Mononuclear cell (primary cell): ENCODE measurements around the gene ARMH2. TPM values are rescaled to one million over a fixed set of nuclear protein-coding genes. Genes with fewer than 3 reads are reported as not detected.
"Not testable (repeated sequence)": the region's sequence is repeated elsewhere in the genome, so short reads cannot be mapped to it uniquely, and the experiment has no call there.

ENCODE experiments used
- H3K27me3 ChIP-seq: 2 replicates; pipeline ENCODE4 v1.6.0; 2011; ENCODE audit warnings: low read length, control low read depth; ENCODE audit not compliant: insufficient read depth
- H3K4me1 ChIP-seq: 2 replicates; pipeline ENCODE4 v1.5.1; 2011; ENCODE audit warnings: mild to moderate bottlenecking, low read length, control low read depth; ENCODE audit not compliant: insufficient read depth
- H3K4me3 ChIP-seq: 2 replicates; pipeline ENCODE4 v1.5.1; 2011; ENCODE audit warnings: mild to moderate bottlenecking, low read length, moderate library complexity
- H3K9me3 ChIP-seq: 2 replicates; pipeline ENCODE4 v1.5.1; 2011; ENCODE audit warnings: low read depth, mild to moderate bottlenecking, control low read depth, low read length
- total RNA-seq: library from RNA; depleted of rRNA; stranded (reverse); fragments of >200 nt; gene quantifications from one replicate; pipeline ENCODE4 v1.2.3, GENCODE V29; 2012

Gene ARMH2
- total RNA-seq, 1 donor, result not detected

DNA sequence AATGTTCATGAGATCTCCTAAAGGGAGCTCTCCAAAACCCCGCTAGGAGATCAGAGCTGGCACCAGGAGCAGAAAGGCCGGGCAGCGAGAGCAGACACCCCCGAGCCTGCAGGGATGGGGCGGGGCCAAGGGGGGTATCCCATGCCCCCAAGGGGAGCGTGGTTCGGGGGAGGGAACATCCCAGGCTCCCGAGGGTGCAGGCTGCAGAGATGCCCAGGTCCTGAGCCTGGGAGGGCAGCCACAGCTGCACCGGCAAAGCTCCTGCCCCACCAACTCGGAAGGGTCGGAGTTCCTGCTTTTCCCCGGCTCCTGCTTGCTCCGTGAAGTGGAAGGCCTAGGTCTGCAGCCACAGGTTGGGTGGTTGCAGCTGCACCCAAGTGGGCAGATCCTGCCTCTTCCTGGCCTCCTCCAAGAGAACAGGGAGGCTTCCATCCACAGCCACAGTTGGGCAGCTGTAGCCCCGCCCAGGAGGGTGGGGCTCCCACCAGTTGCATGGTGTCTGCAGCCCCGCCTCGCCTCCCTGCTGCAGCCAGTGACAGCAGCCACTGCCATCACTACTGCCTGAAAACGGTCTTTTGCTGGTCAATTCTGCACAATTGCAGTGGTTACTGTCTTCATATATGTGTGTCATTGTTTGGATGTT, 37.4 kb downstream of the ARMH2 start:
- H3K4me3 ChIP-seq, result no peak overlapping the region
- no peaks in the 10 kb centered on the region for H3K9me3 ChIP-seq
- H3K4me1 ChIP-seq, result peaks cover 13% of the 10 kb centered on the region
- no peaks in the 10 kb centered on the region for H3K27me3 ChIP-seq

DNA sequence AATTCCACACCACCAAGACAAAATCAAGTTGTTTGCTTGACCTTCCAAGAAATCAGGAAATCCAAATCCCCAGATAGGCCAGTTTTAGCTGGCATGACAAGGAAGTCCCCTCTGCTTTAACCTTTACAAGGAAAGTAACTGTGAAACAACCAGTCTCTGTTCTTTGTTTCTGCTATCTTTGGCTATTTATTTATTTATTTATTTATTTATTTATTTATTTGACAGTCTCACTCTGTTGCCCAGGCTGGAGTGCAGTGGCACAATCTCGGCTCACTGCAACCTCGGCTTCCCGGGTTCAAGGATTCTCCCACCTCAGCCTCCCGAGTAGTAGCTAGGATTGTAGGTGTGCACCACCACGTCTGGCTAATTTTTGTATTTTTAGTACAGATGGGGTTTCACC, 38.5 kb downstream of the ARMH2 start:
- no peaks in the 10 kb centered on the region for H3K9me3 ChIP-seq
- H3K4me1 ChIP-seq, result peaks cover 13% of the 10 kb centered on the region
- H3K4me3 ChIP-seq, result no peak overlapping the region
- no peaks in the 10 kb centered on the region for H3K27me3 ChIP-seq

DNA sequence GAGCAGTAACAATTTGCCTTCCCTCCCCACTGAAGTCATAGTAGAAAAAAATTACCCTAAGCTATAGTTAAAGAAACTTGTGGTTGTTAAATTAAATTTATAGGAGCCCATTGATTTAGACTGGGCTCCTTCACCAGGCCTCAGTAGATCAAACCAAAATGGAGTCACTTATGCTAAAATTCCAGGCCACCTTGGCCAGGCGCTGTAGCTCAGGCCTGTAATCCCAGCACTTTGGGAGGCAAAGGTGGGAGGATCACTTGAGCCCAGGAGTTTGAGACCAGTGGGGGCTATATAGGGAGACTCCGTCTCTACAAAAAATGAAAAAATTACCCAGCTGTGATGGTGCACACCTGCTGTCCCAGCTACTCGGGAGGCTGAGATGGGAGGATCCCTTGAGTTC, 39.0 kb downstream of the ARMH2 start:
- H3K4me1 ChIP-seq, result peaks cover 13% of the 10 kb centered on the region

DNA sequence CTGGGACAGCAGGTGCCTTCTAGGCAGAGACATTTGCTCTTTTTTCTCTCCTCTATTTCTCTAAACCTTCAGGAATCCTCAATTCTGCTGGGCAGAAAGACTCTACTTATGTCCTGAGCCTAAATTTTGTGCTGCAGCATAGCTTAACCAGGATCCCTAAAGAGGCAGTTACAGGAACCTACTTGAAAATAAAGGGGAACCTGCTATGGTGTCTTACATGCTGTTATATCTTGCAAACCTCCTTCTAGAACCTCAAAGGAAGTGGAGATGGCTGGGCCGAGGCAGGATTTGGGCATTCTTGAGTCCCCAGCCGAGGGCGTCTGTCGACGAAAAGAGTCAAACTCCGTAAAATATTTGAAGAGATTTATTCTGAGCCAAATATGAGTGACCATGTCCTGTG, 41.1 kb downstream of the ARMH2 start:
- Histone ChIP-seq H3K27me3 (no peaks in the 10 kb centered on the region), H3K4me3 (no peak overlapping the region), H3K4me1 (peaks cover 13% of the 10 kb centered on the region), H3K9me3 (no peaks in the 10 kb centered on the region)

More for the DNA sequence above, 39.0 kb downstream of the ARMH2 start:
- H3K9me3 ChIP-seq, result no peaks in the 10 kb centered on the region
- no peak overlapping the region for H3K4me3 ChIP-seq
- H3K27me3 ChIP-seq, result no peaks in the 10 kb centered on the region

DNA sequence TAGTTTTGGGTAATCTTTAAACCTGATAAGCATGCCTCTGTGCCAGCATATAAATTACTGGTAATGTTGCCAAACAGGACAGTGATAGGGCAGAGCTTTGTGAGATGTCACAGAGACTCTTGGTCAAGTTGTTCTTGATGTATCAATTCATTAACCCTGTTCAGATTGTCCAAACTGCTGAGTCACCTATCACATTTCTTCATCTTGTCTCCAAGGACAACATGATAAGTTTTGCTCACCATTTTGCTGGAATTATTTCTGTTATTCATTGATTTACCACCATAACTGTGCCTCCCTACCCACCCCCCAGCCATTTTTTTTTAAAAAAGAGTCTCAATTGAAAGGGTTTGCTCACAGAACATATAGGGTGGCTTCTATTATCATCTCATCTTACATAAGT, 43.4 kb downstream of the ARMH2 start:
- H3K9me3 ChIP-seq, result no peaks in the 10 kb centered on the region
- no peaks in the 10 kb centered on the region for H3K27me3 ChIP-seq
- peaks cover 13% of the 10 kb centered on the region for H3K4me1 ChIP-seq
- H3K4me3 ChIP-seq, result no peak overlapping the region

DNA sequence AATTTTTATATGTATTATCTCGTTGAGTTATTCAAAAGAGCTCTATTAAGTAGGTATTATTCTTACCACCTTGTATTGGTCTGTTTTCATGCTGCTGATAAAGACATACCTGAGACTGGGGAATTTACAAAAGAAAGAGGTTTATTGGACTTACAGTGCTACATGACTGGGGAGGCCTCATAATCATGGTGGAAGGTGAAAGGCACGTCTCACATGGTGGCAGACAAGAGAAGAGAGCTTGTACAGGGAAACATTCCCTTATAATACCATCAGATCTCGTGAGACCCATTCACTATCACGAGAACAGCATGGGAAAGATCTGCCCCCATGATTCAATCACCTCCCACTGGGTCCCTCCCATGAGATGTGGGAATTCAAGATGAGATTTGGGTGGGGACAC, 44.3 kb downstream of the ARMH2 start:
- H3K4me1 ChIP-seq, result peaks cover 17% of the 10 kb centered on the region
- H3K4me3 ChIP-seq, H3K27me3 ChIP-seq, H3K9me3 ChIP-seq: not testable (repeated sequence)

DNA sequence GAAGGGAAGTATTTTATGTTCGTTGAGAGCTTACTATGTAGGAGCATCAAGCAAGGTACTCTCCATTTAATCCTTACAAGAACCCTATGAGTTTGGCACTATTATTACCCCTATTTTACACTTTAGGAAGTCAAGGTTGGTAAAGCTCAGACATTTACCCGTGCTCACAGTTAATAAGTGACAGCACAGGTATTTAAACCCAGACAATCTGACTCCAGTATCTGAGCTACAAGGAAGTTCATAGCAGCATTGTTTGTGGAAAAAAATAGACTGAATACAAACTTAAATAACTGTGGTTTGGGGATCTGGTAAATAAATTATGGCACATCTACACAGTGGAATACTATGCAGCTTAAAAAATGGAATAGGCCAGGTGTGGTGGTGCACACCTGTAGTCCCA, 45.2 kb downstream of the ARMH2 start:
- Histone ChIP-seq H3K4me3 (no peak overlapping the region), H3K4me1 (peaks cover 25% of the 10 kb centered on the region), H3K27me3 (no peaks in the 10 kb centered on the region), H3K9me3 (no peaks in the 10 kb centered on the region)

DNA sequence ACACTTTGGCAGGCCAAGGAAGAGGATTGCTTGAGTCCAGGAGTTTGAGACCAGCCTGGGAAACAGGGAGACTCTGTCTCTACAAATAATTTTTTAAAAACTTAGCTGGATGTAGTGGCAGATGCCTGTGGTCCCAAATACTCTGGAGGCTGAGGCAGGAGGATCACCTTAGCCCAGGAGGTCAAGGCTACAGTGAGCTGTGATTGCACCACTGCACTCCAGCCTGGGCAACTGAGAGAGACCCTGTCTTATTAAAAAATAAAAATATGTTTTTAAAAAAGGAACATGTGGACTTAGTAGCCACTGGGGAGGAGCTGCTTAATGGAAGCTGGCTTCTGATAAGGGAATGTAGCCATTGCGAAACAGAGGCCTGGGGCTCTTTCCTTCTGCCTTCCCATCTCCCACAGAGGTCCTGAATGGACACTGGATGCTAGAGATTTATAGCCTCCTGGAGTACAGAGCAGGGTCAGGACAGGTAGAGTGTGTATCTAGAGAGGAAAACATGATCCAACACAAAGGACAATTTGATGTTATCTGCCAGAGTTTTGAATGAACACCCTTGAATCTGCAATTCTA, 45.7 kb downstream of the ARMH2 start:
- Histone ChIP-seq H3K4me1 (peaks cover 28% of the 10 kb centered on the region), H3K4me3 (no peak overlapping the region), H3K27me3 (no peaks in the 10 kb centered on the region), H3K9me3 (no peaks in the 10 kb centered on the region)

DNA sequence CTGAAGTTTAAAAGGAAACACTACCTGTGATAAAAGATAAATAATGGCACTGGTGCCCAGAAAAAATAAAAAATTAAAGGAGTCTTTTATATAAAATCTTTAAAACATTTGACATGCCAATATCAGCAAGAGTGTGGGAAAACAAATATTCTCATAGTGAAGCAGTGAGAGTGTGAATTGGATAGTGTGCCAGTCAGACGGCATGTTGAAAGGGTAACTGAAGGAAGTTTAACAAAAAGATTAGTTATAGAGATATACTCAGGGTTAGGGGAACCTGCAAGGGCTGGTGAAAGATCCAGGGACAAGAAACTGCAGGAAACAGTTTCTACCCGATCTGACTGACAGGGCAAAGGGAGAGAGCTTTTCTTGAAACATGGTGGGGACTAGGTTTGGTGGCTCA, 46.2 kb downstream of the ARMH2 start:
- Histone ChIP-seq H3K4me3 (no peak overlapping the region), H3K4me1 (peaks cover 26% of the 10 kb centered on the region), H3K9me3 (no peaks in the 10 kb centered on the region), H3K27me3 (no peaks in the 10 kb centered on the region)

DNA sequence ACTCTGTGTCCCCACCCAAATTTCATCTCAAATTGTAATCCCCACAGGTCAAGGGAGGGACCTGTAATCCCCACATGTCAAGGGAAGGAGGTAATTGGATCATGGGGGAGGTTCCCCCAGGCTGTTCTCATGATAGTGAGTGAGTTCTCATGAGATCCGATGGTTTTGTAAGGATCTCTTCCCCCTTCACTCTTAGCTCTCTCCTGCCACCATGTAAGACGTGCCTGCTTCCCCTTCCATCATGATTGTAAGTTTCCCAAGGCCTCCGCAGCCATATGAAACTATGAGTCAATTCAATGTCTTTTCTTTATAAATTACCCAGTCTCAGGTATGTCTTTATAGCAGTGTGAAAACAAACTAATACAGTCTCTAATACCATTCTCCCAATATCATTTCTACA, 47.8 kb downstream of the ARMH2 start:
- H3K9me3 ChIP-seq, H3K4me3 ChIP-seq, H3K27me3 ChIP-seq: not testable (repeated sequence)
- peaks cover 24% of the 10 kb centered on the region for H3K4me1 ChIP-seq

DNA sequence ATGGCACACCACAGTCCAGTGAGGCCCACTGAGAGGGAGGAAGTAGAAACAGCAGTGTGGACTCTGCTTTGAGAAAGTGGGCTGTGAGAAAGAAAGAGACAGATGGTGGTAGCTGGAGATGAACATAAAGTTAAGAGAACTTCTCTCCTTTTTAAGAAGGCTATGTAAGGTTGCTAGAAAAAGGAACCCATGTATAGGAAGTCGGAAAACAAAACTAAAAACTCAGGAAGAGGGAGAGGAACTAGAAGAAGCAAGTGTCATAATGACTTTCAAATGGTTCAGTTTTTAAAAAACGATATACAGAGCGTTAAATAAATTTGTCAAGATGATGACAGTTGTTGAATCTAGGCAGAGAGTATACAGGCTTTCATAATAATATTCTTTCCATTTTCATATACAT, 49.4 kb downstream of the ARMH2 start:
- Histone ChIP-seq H3K27me3 (no peaks in the 10 kb centered on the region), H3K4me3 (no peak overlapping the region), H3K9me3 (no peaks in the 10 kb centered on the region), H3K4me1 (peaks cover 40% of the 10 kb centered on the region)

Other genes starting within 250 kb of the ARMH2 start
- gene KIAA0319, start 152.7 kb downstream of the ARMH2 start, total RNA-seq, result 0.10 TPM
- 24.8 TPM for gene TDP2, start 132.0 kb downstream of the ARMH2 start, total RNA-seq
- 0.31 TPM for gene ACOT13, start 131.8 kb downstream of the ARMH2 start, total RNA-seq
- 81.6 TPM for gene C6orf62, start 79.8 kb downstream of the ARMH2 start, total RNA-seq
- gene GMNN, start 24.0 kb downstream of the ARMH2 start, total RNA-seq, result 8.2 TPM
- 128 TPM for gene RIPOR2, start 137.0 kb upstream of the ARMH2 start, total RNA-seq